ENCODE measurements around the gene SBSN. TPM values are rescaled to one million over a fixed set of nuclear protein-coding genes. Genes with fewer than 3 reads are reported as not detected.

The SBSN gene
- total RNA-seq, 1 experiment from 2014 or later: 0.15 TPM

DNA sequence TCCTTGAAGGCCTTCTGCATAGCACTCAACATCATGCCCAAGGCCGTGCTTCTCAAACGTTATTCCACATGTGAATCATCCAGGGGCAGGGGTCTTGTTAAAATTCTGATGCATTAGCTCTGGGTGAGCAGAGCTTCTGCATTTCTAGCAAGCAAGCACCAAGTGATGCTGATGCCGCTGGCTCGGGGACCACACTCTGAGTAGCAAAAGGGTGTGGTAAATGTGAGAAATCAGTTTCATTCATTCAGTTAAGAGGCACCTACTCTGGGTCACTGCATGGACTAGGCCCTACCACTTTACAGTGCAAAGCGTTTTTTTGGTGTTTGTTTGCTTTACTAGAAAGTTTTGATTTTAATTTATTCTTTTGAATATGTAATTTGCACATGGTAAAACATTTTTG, 45.0 kb downstream of the SBSN start:
- Histone ChIP-seq H3K4ac (ENCODE audit: low read depth, low read length) (no peak overlapping the region), H3K56ac (ENCODE audit: insufficient read length, low read depth, low read length) (no peak overlapping the region)
- WGBS (ENCODE audit: extremely low coverage, insufficient read length, low lambda C conversion rate): no CpG with 5 or more reads among the region's 5 CpGs

More for the DNA sequence above, 45.0 kb downstream of the SBSN start:
- TF ChIP-seq, protein P1, sequence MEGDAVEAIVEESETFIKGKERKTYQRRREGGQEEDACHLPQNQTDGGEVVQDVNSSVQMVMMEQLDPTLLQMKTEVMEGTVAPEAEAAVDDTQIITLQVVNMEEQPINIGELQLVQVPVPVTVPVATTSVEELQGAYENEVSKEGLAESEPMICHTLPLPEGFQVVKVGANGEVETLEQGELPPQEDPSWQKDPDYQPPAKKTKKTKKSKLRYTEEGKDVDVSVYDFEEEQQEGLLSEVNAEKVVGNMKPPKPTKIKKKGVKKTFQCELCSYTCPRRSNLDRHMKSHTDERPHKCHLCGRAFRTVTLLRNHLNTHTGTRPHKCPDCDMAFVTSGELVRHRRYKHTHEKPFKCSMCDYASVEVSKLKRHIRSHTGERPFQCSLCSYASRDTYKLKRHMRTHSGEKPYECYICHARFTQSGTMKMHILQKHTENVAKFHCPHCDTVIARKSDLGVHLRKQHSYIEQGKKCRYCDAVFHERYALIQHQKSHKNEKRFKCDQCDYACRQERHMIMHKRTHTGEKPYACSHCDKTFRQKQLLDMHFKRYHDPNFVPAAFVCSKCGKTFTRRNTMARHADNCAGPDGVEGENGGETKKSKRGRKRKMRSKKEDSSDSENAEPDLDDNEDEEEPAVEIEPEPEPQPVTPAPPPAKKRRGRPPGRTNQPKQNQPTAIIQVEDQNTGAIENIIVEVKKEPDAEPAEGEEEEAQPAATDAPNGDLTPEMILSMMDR (conservative IDR thresholded peaks at IDR 0.05): no peak
- Histone ChIP-seq H2AFZ (ENCODE audit: low read length) (no peak overlapping the region), H3K9ac (ENCODE audit: extremely low read depth, insufficient read length, low read length) (no peak overlapping the region), H4K8ac (replicated peaks; ENCODE audit: insufficient read length, low read depth, low read length) (no peak overlapping the region), H3T11ph (ENCODE audit: low read length) (no peak overlapping the region), H4K5ac (ENCODE audit: insufficient read length, low read depth, low read length) (no peak overlapping the region), H2BK12ac (ENCODE audit: insufficient read length, low read depth, low read length) (no peak overlapping the region), H3K4me1 (ENCODE audit: insufficient read depth, low read length) (no peaks in the 10 kb centered on the region), H3K23me2 (ENCODE audit: insufficient read length, low read depth, low read length, poor library complexity, severe bottlenecking) (no peaks in the 10 kb centered on the region), H3K23ac (ENCODE audit: insufficient read length, low read depth, low read length) (no peak overlapping the region), H3K27me3 (ENCODE audit: insufficient read depth, low read length) (no peaks in the 10 kb centered on the region), H3K27ac (ENCODE audit: insufficient read length, low read depth, low read length) (no peak overlapping the region), H2BK120ac (ENCODE audit: low read depth, low read length, poor library complexity, severe bottlenecking) (no peak overlapping the region), H2BK5ac (ENCODE audit: insufficient read length, low read length) (no peak overlapping the region), H2BK20ac (ENCODE audit: low read depth, low read length, poor library complexity, severe bottlenecking) (no peak overlapping the region), H3K4me2 (ENCODE audit: insufficient read depth, insufficient read length, low read length) (no peak overlapping the region), H4K20me1 (ENCODE audit: control insufficient read depth, insufficient read depth, insufficient read length) (no peaks in the 10 kb centered on the region), H3K79me2 (ENCODE audit: insufficient read depth, low read length) (no peaks in the 10 kb centered on the region), H2BK15ac (ENCODE audit: low read depth, low read length) (no peak overlapping the region), H4K91ac (ENCODE audit: insufficient read length, low read depth, low read length) (no peak overlapping the region), H3K79me1 (ENCODE audit: insufficient read depth, low read depth, low read length, poor library complexity, severe bottlenecking) (no peaks in the 10 kb centered on the region), H3K18ac (ENCODE audit: insufficient read length, low read depth, low read length) (no peak overlapping the region), H2AK5ac (ENCODE audit: insufficient read length, low read length) (no peak overlapping the region), H3K14ac (ENCODE audit: insufficient read depth, low read length) (no peak overlapping the region), H3K9me3 (ENCODE audit: control insufficient read depth, low read depth, low read length) (no peaks in the 10 kb centered on the region)
- DNase-seq: no peak
- Mint-ChIP-seq H3K9me3 (no peaks in the 10 kb centered on the region), H3K4me3 (no peak overlapping the region), H3K4me1 (peaks cover 0 to 3% of the 10 kb centered on the region in 2 experiments; a peak in 1 of 4 replicates), H3K36me3 (ENCODE audit: insufficient read depth in 1 of 3, low read depth in 3 of 3) (no peaks in the 10 kb centered on the region), H3K27me3 (ENCODE audit: low read depth) (peaks cover 16% of the 10 kb centered on the region), H3K27ac (no peak overlapping the region)
